Measurements from ENCODE around the gene FOXP1. TPM values are rescaled to one million over a fixed set of nuclear protein-coding genes. Genes with fewer than 3 reads are reported as not detected.
A peak's percentile ranks its signal among the peaks of the same experiment; 100 is the strongest.

The FOXP1 gene
- total and polyA plus RNA-seq, 9 of the 15 experiments (the other 6 are each of a cell fraction or from before 2014, with no cell fraction given): 7.7 to 34.5 (median 13.7) TPM

GRCh38 chr3:71208211-71209095, 375.1 kb downstream of the FOXP1 start (continued):
- TF ChIP-seq PRDM10 (IDR thresholded peaks at IDR 0.05; ENCODE audit: partially characterized antibody) (no peak), TFAM (CRISPR knock-in tag; conservative IDR thresholded peaks at IDR 0.05) (no peak), KLF10 (CRISPR knock-in tag; IDR thresholded peaks at IDR 0.05) (no peak), TRIM24 (IDR thresholded peaks at IDR 0.05) (peak in 1 of 2 experiments; percentile 79; a peak in 2 of 4 replicates), CTCFL (IDR thresholded peaks at IDR 0.05; ENCODE audit: borderline replicate concordance, insufficient read depth, low read depth, low read length, poor library complexity, severe bottlenecking) (no peak), EWSR1 (IDR thresholded peaks at IDR 0.05; ENCODE audit: borderline replicate concordance, low read depth, partially characterized antibody) (no peak), HOXB6 (CRISPR knock-in tag; IDR thresholded peaks at IDR 0.05; ENCODE audit: borderline replicate concordance) (no peak), MEF2A (IDR thresholded peaks at IDR 0.05; ENCODE audit: control insufficient read depth, low read depth, low read length) (no peak), SP1 (CRISPR knock-in tag; IDR thresholded peaks at IDR 0.05) (no peak), DIDO1 (tag; IDR thresholded peaks at IDR 0.05; ENCODE audit: low read depth) (no peak), CSDE1 (IDR thresholded peaks at IDR 0.05) (no peak), HDAC3 (IDR thresholded peaks at IDR 0.05; ENCODE audit: borderline replicate concordance, partially characterized antibody) (peak; percentile 77), EGR1 (conservative IDR thresholded peaks at IDR 0.05) (no peak), ZMIZ1 (IDR thresholded peaks at IDR 0.05; ENCODE audit: low read depth in 2 of 2, low read length in 2 of 2) (peak in 1 of 2 experiments; percentile 66; a peak in 1 of 4 replicates), MCM7 (IDR thresholded peaks at IDR 0.05) (no peak), ETS2 (tag; IDR thresholded peaks at IDR 0.05; ENCODE audit: borderline replicate concordance, poor library complexity, severe bottlenecking) (no peak), TARDBP (IDR thresholded peaks at IDR 0.05) (no peak)
